HEK293 (cell line): ENCODE results near the gene SESTD1.

Experiments used
- AEBP2 ChIP-seq: fragments of 450-650 bp; formaldehyde crosslinking; IDR thresholded peaks from 2 replicates; pipeline ENCODE4 v1.5.1; 2016; ENCODE audit warnings: missing biosample characterization, missing genetic modification characterization, borderline replicate concordance
- CTCF ChIP-seq: fragments of 450-650 bp; formaldehyde crosslinking; IDR thresholded peaks from 2 replicates; pipeline ENCODE4 v1.5.1; 2016; ENCODE audit warnings: missing biosample characterization, missing genetic modification characterization
- OVOL3 ChIP-seq: fragments of 450-650 bp; formaldehyde crosslinking; IDR thresholded peaks from 2 replicates; pipeline ENCODE4 v1.5.1; 2016; ENCODE audit warnings: missing biosample characterization, missing genetic modification characterization
- SP7 ChIP-seq: fragments of 450-650 bp; formaldehyde crosslinking; IDR thresholded peaks from 2 replicates; pipeline ENCODE4 v1.5.1; 2016; ENCODE audit warnings: missing biosample characterization, missing genetic modification characterization
- YY1 ChIP-seq: fragments of 450-650 bp; formaldehyde crosslinking; IDR thresholded peaks from 2 replicates; pipeline ENCODE4 v1.5.1; 2018; ENCODE audit warnings: missing biosample characterization, missing genetic modification characterization
- ZBTB11 ChIP-seq: fragments of 450-650 bp; formaldehyde crosslinking; conservative IDR thresholded peaks from 2 replicates; pipeline ENCODE4 v1.5.1; 2016; ENCODE audit warnings: low read depth, missing biosample characterization, missing genetic modification characterization
- ZBTB20 ChIP-seq: fragments of 450-650 bp; formaldehyde crosslinking; IDR thresholded peaks from 2 replicates; pipeline ENCODE4 v1.5.1; 2016; ENCODE audit warnings: missing biosample characterization, missing genetic modification characterization
- ZBTB21 ChIP-seq: fragments of 450-650 bp; formaldehyde crosslinking; IDR thresholded peaks from 2 replicates; pipeline ENCODE4 v1.5.1; 2017; ENCODE audit warnings: missing biosample characterization, missing genetic modification characterization
- ZNF174 ChIP-seq: fragments of 450-650 bp; formaldehyde crosslinking; IDR thresholded peaks from 2 replicates; pipeline ENCODE4 v1.5.0; 2017; ENCODE audit warnings: missing biosample characterization, mild to moderate bottlenecking, missing genetic modification characterization
- ZNF2 ChIP-seq: fragments of 450-650 bp; formaldehyde crosslinking; IDR thresholded peaks from 2 replicates; pipeline ENCODE4 v1.5.1; 2016; ENCODE audit warnings: missing biosample characterization, missing genetic modification characterization
- ZNF335 ChIP-seq: fragments of 450-650 bp; formaldehyde crosslinking; conservative IDR thresholded peaks from 2 replicates; pipeline ENCODE4 v1.5.1; 2016; ENCODE audit warnings: missing biosample characterization, missing genetic modification characterization
- ZNF37A ChIP-seq: fragments of 450-650 bp; IDR thresholded peaks from 2 replicates; pipeline ENCODE4 v1.5.1; 2018; ENCODE audit warnings: missing biosample characterization, missing genetic modification characterization
- ZNF548 ChIP-seq: fragments of 450-650 bp; formaldehyde crosslinking; IDR thresholded peaks from 2 replicates; pipeline ENCODE4 v1.5.1; 2016; ENCODE audit warnings: missing biosample characterization, missing genetic modification characterization
- ZNF670 ChIP-seq: fragments of 450-650 bp; formaldehyde crosslinking; IDR thresholded peaks from 2 replicates; pipeline ENCODE4 v1.5.1; 2016; ENCODE audit warnings: missing biosample characterization, missing genetic modification characterization, low read depth

- no peak for TF ChIP-seq AEBP2 (tag by site-specific recombination)
- TF ChIP-seq CTCF (tag by site-specific recombination) = no peak
- TF ChIP-seq ZBTB21 (tag by site-specific recombination) = no peak
- TF ChIP-seq ZNF335 = no peak
- TF ChIP-seq ZNF174 = no peak
- TF ChIP-seq YY1 (tag by site-specific recombination) = no peak
- TF ChIP-seq ZNF2 (tag by site-specific recombination) = no peak
- TF ChIP-seq OVOL3 = no peak
- no peak for TF ChIP-seq SP7 (tag by site-specific recombination)
- TF ChIP-seq ZNF670 (tag by site-specific recombination) = no peak
- TF ChIP-seq ZNF548 (tag by site-specific recombination) = no peak
- no peak for TF ChIP-seq ZNF37A
- TF ChIP-seq ZBTB11 (tag by site-specific recombination) = no peak
- no peak for TF ChIP-seq ZBTB20 (tag by site-specific recombination)
Measured at GRCh38 chr2:179263015-179263414, 1.6 kb downstream of the SESTD1 start.
